Measurements from ENCODE around the gene ZDHHC21.

ZDHHC21 gene

DNA sequence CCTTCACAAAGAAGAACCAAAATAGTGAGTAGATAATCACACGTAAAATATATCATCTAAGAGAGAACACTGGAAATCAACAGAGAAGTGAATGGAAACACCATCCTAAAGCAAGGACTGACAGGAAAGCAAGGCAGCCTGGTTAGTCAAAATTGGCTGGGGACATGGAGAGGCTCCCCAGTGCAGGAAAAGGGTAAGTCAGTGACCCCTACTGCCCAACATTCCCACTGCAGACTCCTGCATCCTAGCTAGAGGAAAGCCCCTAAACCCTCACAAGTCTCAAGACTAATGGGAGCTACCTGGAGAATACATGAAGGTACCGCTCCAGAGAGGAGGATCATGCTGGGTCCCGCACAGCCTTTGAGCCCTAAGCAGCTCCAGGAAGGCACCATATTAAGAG, 60.1 kb downstream of the ZDHHC21 start:
- H3K4me2 ChIP-seq (ENCODE audit: low read length) = no peak overlapping the region
- no peak overlapping the region for H3K9ac ChIP-seq (ENCODE audit: low read length)
- H3K4me3 ChIP-seq (ENCODE audit: low read depth, low read length, poor library complexity, severe bottlenecking) = no peak overlapping the region
- TF ChIP-seq, protein P1, sequence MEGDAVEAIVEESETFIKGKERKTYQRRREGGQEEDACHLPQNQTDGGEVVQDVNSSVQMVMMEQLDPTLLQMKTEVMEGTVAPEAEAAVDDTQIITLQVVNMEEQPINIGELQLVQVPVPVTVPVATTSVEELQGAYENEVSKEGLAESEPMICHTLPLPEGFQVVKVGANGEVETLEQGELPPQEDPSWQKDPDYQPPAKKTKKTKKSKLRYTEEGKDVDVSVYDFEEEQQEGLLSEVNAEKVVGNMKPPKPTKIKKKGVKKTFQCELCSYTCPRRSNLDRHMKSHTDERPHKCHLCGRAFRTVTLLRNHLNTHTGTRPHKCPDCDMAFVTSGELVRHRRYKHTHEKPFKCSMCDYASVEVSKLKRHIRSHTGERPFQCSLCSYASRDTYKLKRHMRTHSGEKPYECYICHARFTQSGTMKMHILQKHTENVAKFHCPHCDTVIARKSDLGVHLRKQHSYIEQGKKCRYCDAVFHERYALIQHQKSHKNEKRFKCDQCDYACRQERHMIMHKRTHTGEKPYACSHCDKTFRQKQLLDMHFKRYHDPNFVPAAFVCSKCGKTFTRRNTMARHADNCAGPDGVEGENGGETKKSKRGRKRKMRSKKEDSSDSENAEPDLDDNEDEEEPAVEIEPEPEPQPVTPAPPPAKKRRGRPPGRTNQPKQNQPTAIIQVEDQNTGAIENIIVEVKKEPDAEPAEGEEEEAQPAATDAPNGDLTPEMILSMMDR (IDR thresholded peaks at IDR 0.05; ENCODE audit: low read length) = no peak
- no peak for TF ChIP-seq EZH2 (IDR thresholded peaks at IDR 0.05; ENCODE audit: borderline replicate concordance, low read length)
- no peaks in the 10 kb centered on the region for H3K9me3 ChIP-seq (ENCODE audit: low read length)
- H3K79me2 ChIP-seq (ENCODE audit: insufficient read depth, low read length) = no peaks in the 10 kb centered on the region
- H3K9me2 ChIP-seq (ENCODE audit: low read depth, low read length) = no peaks in the 10 kb centered on the region
- H2AFZ ChIP-seq (ENCODE audit: low read length) = no peak overlapping the region
- peaks cover 16% of the 10 kb centered on the region; the same call in 1 of the 2 replicates for H3K36me3 ChIP-seq (ENCODE audit: insufficient read depth, low read length)
- H3F3A ChIP-seq (ENCODE audit: insufficient read depth, low read length) = no peaks in the 10 kb centered on the region
- no peak overlapping the region for H3K27ac ChIP-seq (ENCODE audit: low read depth, low read length, poor library complexity, severe bottlenecking)
- H4K20me1 ChIP-seq (ENCODE audit: insufficient read depth, low read length) = no peaks in the 10 kb centered on the region
- H3K27me3 ChIP-seq (ENCODE audit: insufficient read depth, low read length) = no peaks in the 10 kb centered on the region
- H3K4me1 ChIP-seq (ENCODE audit: insufficient read depth, low read length, severe bottlenecking) = no peaks in the 10 kb centered on the region

DNA sequence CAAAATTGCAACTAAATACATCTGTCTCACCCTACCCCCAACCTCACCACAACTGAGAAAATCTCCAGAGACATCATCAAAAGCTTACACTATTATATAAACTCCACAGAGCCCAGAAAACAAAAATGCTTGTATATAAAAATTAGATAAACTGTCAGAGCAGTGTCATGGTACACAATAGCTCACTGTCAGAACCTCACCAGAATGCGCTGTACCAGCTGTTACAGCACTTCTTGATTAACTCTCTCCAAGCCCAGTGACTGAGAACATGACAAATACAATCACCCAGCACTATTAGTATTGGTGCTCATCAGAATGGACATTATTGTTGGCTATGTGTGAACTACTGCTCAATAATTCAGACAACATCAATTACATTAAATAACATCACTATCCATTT, 65.7 kb downstream of the ZDHHC21 start:
- Histone ChIP-seq H3K27ac (ENCODE audit: low read depth, low read length, poor library complexity, severe bottlenecking) (no peak overlapping the region), H3K79me2 (ENCODE audit: insufficient read depth, low read length) (no peaks in the 10 kb centered on the region), H3K4me1 (ENCODE audit: insufficient read depth, low read length, severe bottlenecking) (no peaks in the 10 kb centered on the region), H3K36me3 (ENCODE audit: insufficient read depth, low read length) (peaks cover 7% of the 10 kb centered on the region; the same call in 1 of the 2 replicates), H3K9ac (ENCODE audit: low read length) (no peak overlapping the region), H3K4me2 (ENCODE audit: low read length) (no peak overlapping the region), H3K9me2 (ENCODE audit: low read depth, low read length) (no peaks in the 10 kb centered on the region), H3K9me3 (ENCODE audit: low read length) (no peaks in the 10 kb centered on the region), H4K20me1 (ENCODE audit: insufficient read depth, low read length) (no peaks in the 10 kb centered on the region), H3F3A (ENCODE audit: insufficient read depth, low read length) (no peaks in the 10 kb centered on the region), H3K27me3 (ENCODE audit: insufficient read depth, low read length) (no peaks in the 10 kb centered on the region), H3K4me3 (ENCODE audit: low read depth, low read length, poor library complexity, severe bottlenecking) (no peak overlapping the region), H2AFZ (ENCODE audit: low read length) (no peak overlapping the region)
- TF ChIP-seq EZH2 (IDR thresholded peaks at IDR 0.05; ENCODE audit: borderline replicate concordance, low read length) = no peak

DNA sequence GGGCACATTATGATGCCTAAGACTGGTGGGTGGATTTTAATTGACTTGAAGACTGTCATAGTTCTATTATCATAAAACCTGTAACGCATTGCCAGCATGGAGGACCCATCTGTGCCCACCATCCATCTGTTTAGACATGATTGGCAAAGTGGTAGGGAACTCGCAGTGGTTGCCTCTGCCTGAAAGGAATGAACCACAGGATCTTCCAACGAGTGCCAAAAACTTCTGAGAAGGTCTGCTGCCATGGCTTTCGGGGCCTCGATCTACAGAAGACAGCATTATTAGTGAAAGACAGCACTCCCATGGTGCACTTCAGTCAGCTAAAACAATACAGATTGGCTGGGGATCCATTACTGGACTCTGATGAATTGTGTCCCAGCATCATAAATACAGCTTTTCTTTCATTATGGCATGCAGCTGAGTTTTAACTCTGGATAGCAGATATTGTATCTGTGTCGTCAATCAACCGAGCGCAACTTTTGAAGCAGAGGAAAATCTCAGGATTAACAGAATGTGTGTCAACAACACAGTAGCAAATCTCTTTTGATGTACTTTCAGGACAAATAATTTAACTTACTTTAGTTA, 74.3 kb downstream of the ZDHHC21 start:
- H4K20me1 ChIP-seq (ENCODE audit: insufficient read depth, low read length) = no peaks in the 10 kb centered on the region
- no peaks in the 10 kb centered on the region for H3K9me2 ChIP-seq (ENCODE audit: low read depth, low read length)
- H3K4me1 ChIP-seq (ENCODE audit: insufficient read depth, low read length, severe bottlenecking) = no peaks in the 10 kb centered on the region
- no peak overlapping the region for H3K4me2 ChIP-seq (ENCODE audit: low read length)
- H3K27ac ChIP-seq (ENCODE audit: low read depth, low read length, poor library complexity, severe bottlenecking) = no peak overlapping the region
- no peaks in the 10 kb centered on the region for H3K27me3 ChIP-seq (ENCODE audit: insufficient read depth, low read length)
- H3K9ac ChIP-seq (ENCODE audit: low read length) = no peak overlapping the region
- H2AFZ ChIP-seq (ENCODE audit: low read length) = no peak overlapping the region
- H3K79me2 ChIP-seq (ENCODE audit: insufficient read depth, low read length) = no peaks in the 10 kb centered on the region
- H3K4me3 ChIP-seq (ENCODE audit: low read depth, low read length, poor library complexity, severe bottlenecking) = no peak overlapping the region
- no peaks in the 10 kb centered on the region for H3F3A ChIP-seq (ENCODE audit: insufficient read depth, low read length)
- TF ChIP-seq, protein P1 (IDR thresholded peaks at IDR 0.05; ENCODE audit: low read length) = no peak
- TF ChIP-seq EZH2 (IDR thresholded peaks at IDR 0.05; ENCODE audit: borderline replicate concordance, low read length) = no peak
- no peaks in the 10 kb centered on the region for H3K9me3 ChIP-seq (ENCODE audit: low read length)
- H3K36me3 ChIP-seq (ENCODE audit: insufficient read depth, low read length) = no peaks in the 10 kb centered on the region
